ENCODE results near the gene SLC35C1.
"Not testable (repeated sequence)": the region's sequence is repeated elsewhere in the genome, so short reads cannot be mapped to it uniquely, and the experiment has no call there.

The SLC35C1 gene

GRCh38 chr11:45811571-45812290 is 6.8 kb downstream of the SLC35C1 start:
- no peak for DNase-seq

GRCh38 chr11:45812581-45813548 is 7.9 kb downstream of the SLC35C1 start:
- no peak for DNase-seq

- no peak for DNase-seq
Measured at GRCh38 chr11:45815747-45816146, 10.8 kb downstream of the SLC35C1 start.

GRCh38 chr11:45816614-45817013 is 11.7 kb downstream of the SLC35C1 start:
- no peak for DNase-seq

GRCh38 chr11:45817191-45817590 is 12.2 kb downstream of the SLC35C1 start:
- DNase-seq = no peak

GRCh38 chr11:45818961-45819605 is 14.1 kb downstream of the SLC35C1 start:
- no peak for DNase-seq

GRCh38 chr11:45820211-45820857 is 15.4 kb downstream of the SLC35C1 start:
- no peak for DNase-seq

- DNase-seq = not testable (repeated sequence)
Measured at GRCh38 chr11:45826492-45826891, 21.5 kb downstream of the SLC35C1 start.

- no peak for DNase-seq
Measured at GRCh38 chr11:45827123-45827522, 22.2 kb downstream of the SLC35C1 start.

GRCh38 chr11:45828996-45829395 is 24.0 kb downstream of the SLC35C1 start:
- DNase-seq = no peak

- DNase-seq = no peak
Measured at GRCh38 chr11:45830596-45830995, 25.6 kb downstream of the SLC35C1 start.

GRCh38 chr11:45832811-45833441 is 28.0 kb downstream of the SLC35C1 start:
- DNase-seq = no peak

GRCh38 chr11:45833761-45834160 is 28.8 kb downstream of the SLC35C1 start:
- no peak for DNase-seq

GRCh38 chr11:45834298-45834756 is 29.4 kb downstream of the SLC35C1 start:
- no peak for DNase-seq

- DNase-seq = no peak
Measured at GRCh38 chr11:45839204-45839603, 34.3 kb downstream of the SLC35C1 start.

GRCh38 chr11:45840251-45840650 is 35.3 kb downstream of the SLC35C1 start:
- not testable (repeated sequence) for DNase-seq

GRCh38 chr11:45843158-45843924 is 38.4 kb downstream of the SLC35C1 start:
- DNase-seq = peak; percentile 80 to 82

GRCh38 chr11:45844822-45845578 is 40.1 kb downstream of the SLC35C1 start:
- no peak for DNase-seq

GRCh38 chr11:45846174-45846675 is 41.3 kb downstream of the SLC35C1 start:
- no peak for DNase-seq

All from activated CD4-positive, alpha-beta T cell treated with anti-CD3 and anti-CD28 coated beads, Interleukin-2, amount 50 U/mL, for 4 hours (primary cell).